Keratinocyte (primary cell): ENCODE data around the gene HOXD13. TPM values are rescaled to one million over a fixed set of nuclear protein-coding genes. Genes with fewer than 3 reads are reported as not detected.

Experiments used
- DNase-seq: peaks from one replicate; pipeline ENCODE4 v3.0.0-alpha.2; 2011; ENCODE audit warnings: low read depth, missing footprints, low spot score
- FAIRE-seq: peaks from 2 replicates; lab custom pipeline; 2011; peaks lifted over from hg19 to GRCh38; lab: Jason Lieb, UNC
- H2AFZ ChIP-seq: 2 replicates; pipeline ENCODE4 v1.6.0; 2012; ENCODE audit warnings: low read length, control low read depth, inconsistent platforms; ENCODE audit not compliant: control insufficient read depth
- H3K27ac ChIP-seq: 2 replicates; pipeline ENCODE4 v1.5.1; 2011; ENCODE audit warnings: low read length; ENCODE audit not compliant: control insufficient read depth, insufficient read depth
- H3K27me3 ChIP-seq: 3 replicates; pipeline ENCODE4 v1.6.0; 2011; ENCODE audit warnings: low read length; ENCODE audit not compliant: control insufficient read depth, insufficient read depth; ENCODE audit errors: extremely low read depth
- H3K36me3 ChIP-seq, 2 experiments: 2 replicates in 1 of 2; 3 replicates in 1 of 2; pipeline ENCODE4 v1.5.1; 2011; ENCODE audit warnings: low read length in 2 of 2, mild to moderate bottlenecking in 1 of 2; ENCODE audit not compliant: control insufficient read depth in 2 of 2, insufficient read depth in 2 of 2; ENCODE audit errors: extremely low read depth in 1 of 2
- H3K4me1 ChIP-seq: 3 replicates; pipeline ENCODE4 v1.5.1; 2011; ENCODE audit warnings: low read length; ENCODE audit not compliant: control insufficient read depth, insufficient read depth; ENCODE audit errors: extremely low read depth
- H3K4me2 ChIP-seq: 3 replicates; pipeline ENCODE4 v1.6.0; 2011; ENCODE audit warnings: low read depth, low read length; ENCODE audit not compliant: control insufficient read depth, insufficient read depth; ENCODE audit errors: extremely low read depth
- H3K4me3 ChIP-seq, 3 experiments: fragments of 200-600 bp in 1 of 3; sonication (generic) in 1 of 3; 2 replicates in 2 of 3; 3 replicates in 1 of 3; pipeline ENCODE4 v1.5.1; 2011 to 2016; ENCODE audit warnings: low read length in 3 of 3, mild to moderate bottlenecking in 3 of 3, control low read depth in 2 of 3, inconsistent platforms in 1 of 3, low read depth in 1 of 3, mixed read lengths in 1 of 3, mixed run types in 1 of 3, moderate library complexity in 1 of 3; ENCODE audit not compliant: control insufficient read depth in 2 of 3, insufficient read depth in 2 of 3; ENCODE audit errors: extremely low read depth in 1 of 3
- H3K79me2 ChIP-seq: 2 replicates; pipeline ENCODE4 v1.6.0; 2012; ENCODE audit warnings: low read length; ENCODE audit not compliant: control insufficient read depth, insufficient read depth
- H3K9ac ChIP-seq: 3 replicates; pipeline ENCODE4 v1.6.0; 2011; ENCODE audit warnings: low read length; ENCODE audit not compliant: control insufficient read depth, insufficient read depth; ENCODE audit errors: extremely low read depth
- H3K9me1 ChIP-seq: 3 replicates; pipeline ENCODE4 v1.6.0; 2011; ENCODE audit warnings: low read length; ENCODE audit not compliant: control insufficient read depth, insufficient read depth; ENCODE audit errors: extremely low read depth
- H3K9me3 ChIP-seq: 2 replicates; pipeline ENCODE4 v1.5.1; 2012; ENCODE audit warnings: low read depth, low read length; ENCODE audit not compliant: control insufficient read depth
- H4K20me1 ChIP-seq: 3 replicates; pipeline ENCODE4 v1.6.0; 2011; ENCODE audit warnings: low read length; ENCODE audit not compliant: control insufficient read depth, insufficient read depth; ENCODE audit errors: extremely low read depth
- EZH2 ChIP-seq: IDR thresholded peaks from one replicate; pipeline ENCODE4 v1.6.1; 2012; ENCODE audit warnings: inconsistent platforms, mild to moderate bottlenecking, low read length, moderate library complexity
- dilution Hi-C: fragments of 300-500 bp; cut with MboI; formaldehyde crosslinking; loops from one replicate; pipeline ENCODE4 v1.7.0; 2020; ENCODE audit warnings: low sequenced_read_pairs; ENCODE audit not compliant: extremely low pct_ligation_motif_present
- polyA plus RNA-seq, 5 experiments: library from polyadenylated mRNA; depleted of rRNA in 3 of 5; stranded (reverse) in 3 of 5; stranded (forward) in 1 of 5; unstranded in 1 of 5; fragments of >200 nt; gene quantifications; 1 replicate in 1 of 5; 2 replicates in 3 of 5; 3 replicates in 1 of 5; pipeline versions ENCODE4 v1.2.1 to v1.2.3, GENCODE V29; 2011 to 2012; ENCODE audit warnings: missing spikeins in 2 of 5, low read depth in 1 of 5, low replicate concordance in 1 of 5
- TF ChIP-seq, protein P1 (sequence below), 3 experiments: IDR thresholded peaks in 1 of 3; conservative IDR thresholded peaks in 1 of 3; optimal IDR thresholded peaks in 1 of 3; 2 replicates in 2 of 3; 3 replicates in 1 of 3; pipeline versions ENCODE3 to v1.5.1; 2011; ENCODE audit warnings: low read length in 3 of 3, mild to moderate bottlenecking in 3 of 3, moderate library complexity in 2 of 3, control low read depth in 1 of 3, inconsistent platforms in 1 of 3; ENCODE audit not compliant: insufficient read depth in 2 of 3; ENCODE audit errors: extremely low read depth in 1 of 3

Gene HOXD13
- polyA plus RNA-seq, 1 donor (not counting 4 experiments of a cell fraction or from before 2014, with no cell fraction given): not detected

DNA sequence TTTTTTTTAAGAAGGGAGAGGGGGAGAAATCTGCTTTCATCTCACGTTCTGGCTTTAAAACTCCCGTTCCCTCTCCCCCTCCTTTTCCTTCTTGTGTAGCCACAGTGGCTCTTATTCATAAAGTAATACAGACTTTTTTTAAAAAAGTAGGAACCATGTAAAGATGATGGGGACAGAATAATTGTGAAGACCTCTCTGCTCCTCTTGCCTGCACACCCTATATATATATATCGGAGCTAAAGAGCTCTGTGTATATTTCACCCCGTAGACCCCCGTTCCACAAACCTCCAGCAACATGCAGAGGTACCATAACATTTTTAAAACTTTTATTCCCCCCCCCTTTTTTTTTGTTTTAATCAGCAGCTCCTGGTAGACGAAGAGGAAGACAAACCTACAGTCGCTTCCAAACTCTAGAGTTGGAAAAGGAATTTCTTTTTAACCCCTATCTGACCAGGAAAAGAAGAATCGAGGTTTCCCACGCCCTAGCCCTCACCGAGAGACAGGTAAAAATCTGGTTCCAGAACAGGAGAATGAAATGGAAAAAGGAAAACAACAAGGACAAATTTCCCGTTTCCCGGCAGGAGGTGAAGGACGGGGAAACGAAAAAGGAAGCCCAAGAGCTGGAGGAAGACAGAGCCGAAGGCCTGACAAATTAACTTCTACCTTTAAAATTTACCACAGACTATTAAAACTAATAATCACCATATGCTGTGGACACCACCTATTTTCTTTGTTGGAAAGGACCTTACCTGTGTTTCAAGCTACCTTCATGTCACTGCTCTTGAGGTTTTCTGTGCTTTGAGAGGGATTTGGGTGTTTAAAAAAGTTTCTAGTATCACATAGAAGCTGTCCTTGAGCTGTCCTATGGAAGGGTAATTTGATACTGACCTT, 38.7 kb downstream of the HOXD13 start:
- Histone ChIP-seq H3K9me3 (no peaks in the 10 kb centered on the region), H3K36me3 (no peaks in the 10 kb centered on the region), H3K27ac (no peak overlapping the region), H3K4me1 (no peaks in the 10 kb centered on the region), H3K27me3 (peaks cover 93% of the 10 kb centered on the region), H3K79me2 (no peaks in the 10 kb centered on the region), H3K4me3 (no peak overlapping the region), H3K9ac (no peak overlapping the region), H2AFZ (no peak overlapping the region), H3K9me1 (no peaks in the 10 kb centered on the region), H3K4me2 (no peak overlapping the region), H4K20me1 (no peaks in the 10 kb centered on the region)
- DNase-seq (no peak), FAIRE-seq (no peak)
- dilution Hi-C loops: no loop called here
- no peak for TF ChIP-seq EZH2
- TF ChIP-seq, protein P1, sequence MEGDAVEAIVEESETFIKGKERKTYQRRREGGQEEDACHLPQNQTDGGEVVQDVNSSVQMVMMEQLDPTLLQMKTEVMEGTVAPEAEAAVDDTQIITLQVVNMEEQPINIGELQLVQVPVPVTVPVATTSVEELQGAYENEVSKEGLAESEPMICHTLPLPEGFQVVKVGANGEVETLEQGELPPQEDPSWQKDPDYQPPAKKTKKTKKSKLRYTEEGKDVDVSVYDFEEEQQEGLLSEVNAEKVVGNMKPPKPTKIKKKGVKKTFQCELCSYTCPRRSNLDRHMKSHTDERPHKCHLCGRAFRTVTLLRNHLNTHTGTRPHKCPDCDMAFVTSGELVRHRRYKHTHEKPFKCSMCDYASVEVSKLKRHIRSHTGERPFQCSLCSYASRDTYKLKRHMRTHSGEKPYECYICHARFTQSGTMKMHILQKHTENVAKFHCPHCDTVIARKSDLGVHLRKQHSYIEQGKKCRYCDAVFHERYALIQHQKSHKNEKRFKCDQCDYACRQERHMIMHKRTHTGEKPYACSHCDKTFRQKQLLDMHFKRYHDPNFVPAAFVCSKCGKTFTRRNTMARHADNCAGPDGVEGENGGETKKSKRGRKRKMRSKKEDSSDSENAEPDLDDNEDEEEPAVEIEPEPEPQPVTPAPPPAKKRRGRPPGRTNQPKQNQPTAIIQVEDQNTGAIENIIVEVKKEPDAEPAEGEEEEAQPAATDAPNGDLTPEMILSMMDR (optimal IDR thresholded peaks at IDR 0.05 in 1 of 3, IDR thresholded peaks at IDR 0.05 in 1 of 3, conservative IDR thresholded peaks at IDR 0.05 in 1 of 3; ENCODE audit: extremely low read depth in 1 of 3, insufficient read depth in 2 of 3, low read length in 3 of 3): no peak

DNA sequence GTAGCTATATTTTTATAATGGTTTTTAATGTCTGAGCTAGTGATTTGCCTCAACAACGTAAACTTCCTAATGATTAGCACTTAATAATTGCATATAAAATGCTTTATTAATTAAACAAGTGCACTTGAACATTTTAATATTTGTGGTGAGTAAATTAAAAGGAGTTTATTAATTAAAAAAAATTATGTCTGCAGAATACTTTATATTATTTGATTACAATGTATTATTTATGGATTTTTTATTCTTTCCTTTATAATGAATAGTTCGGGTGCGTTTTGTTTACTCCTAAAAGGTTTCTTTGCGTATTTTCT, 39.3 kb downstream of the HOXD13 start:
- no peak for FAIRE-seq
- Histone ChIP-seq H3K79me2 (no peaks in the 10 kb centered on the region), H3K27me3 (peaks cover 93% of the 10 kb centered on the region), H3K4me2 (no peak overlapping the region), H3K9me1 (no peaks in the 10 kb centered on the region), H3K9me3 (no peaks in the 10 kb centered on the region), H2AFZ (no peak overlapping the region), H3K9ac (no peak overlapping the region), H3K27ac (no peak overlapping the region), H4K20me1 (no peaks in the 10 kb centered on the region), H3K4me3 (no peak overlapping the region), H3K36me3 (no peaks in the 10 kb centered on the region), H3K4me1 (no peaks in the 10 kb centered on the region)
- TF ChIP-seq EZH2: no peak
- TF ChIP-seq, protein P1 (optimal IDR thresholded peaks at IDR 0.05 in 1 of 3, IDR thresholded peaks at IDR 0.05 in 1 of 3, conservative IDR thresholded peaks at IDR 0.05 in 1 of 3; ENCODE audit: extremely low read depth in 1 of 3, insufficient read depth in 2 of 3, low read length in 3 of 3): no peak
- DNase-seq: no peak
- dilution Hi-C loops: no loop called here
